SK-N-SH (cell line): ENCODE results near the gene PIN1.

Experiments used
- CTCF ChIP-seq: fragments of 200-600 bp; sonication (generic); IDR thresholded peaks from 2 replicates; pipeline ENCODE4 v1.6.1; 2017; ENCODE audit warnings: antibody characterized with exemption, mild to moderate bottlenecking, moderate library complexity
- EZH2phosphoT487 ChIP-seq: fragments of 200-600 bp; sonication (generic); IDR thresholded peaks from 2 replicates; pipeline ENCODE4 v1.6.1; 2017; ENCODE audit warnings: low read depth, mixed run types, mild to moderate bottlenecking, antibody characterized with exemption, moderate library complexity, borderline replicate concordance
- FOXJ3 ChIP-seq: sonication (generic); formaldehyde crosslinking; IDR thresholded peaks from 2 replicates; pipeline ENCODE4 v1.5.1; 2020; ENCODE audit warnings: mild to moderate bottlenecking, missing genetic modification reagents
- FOXM1 ChIP-seq: IDR thresholded peaks from 2 replicates; pipeline ENCODE4 v1.4.0; 2012; ENCODE audit warnings: low read depth, mild to moderate bottlenecking
- JUND ChIP-seq: IDR thresholded peaks from 2 replicates; pipeline ENCODE4 v1.4.0; 2012
- POLR2AphosphoS5 ChIP-seq: IDR thresholded peaks from 2 replicates; pipeline ENCODE4 v1.6.1; 2012; ENCODE audit warnings: low read depth, low read length
- RAD21 ChIP-seq: IDR thresholded peaks from 2 replicates; pipeline ENCODE4 v1.6.1; 2012; ENCODE audit warnings: mild to moderate bottlenecking, low read length
- RFX5 ChIP-seq: IDR thresholded peaks from 2 replicates; pipeline ENCODE4 v1.6.1; 2012; ENCODE audit warnings: mild to moderate bottlenecking, improper control_type of control experiment, low read length
- RXRA ChIP-seq: IDR thresholded peaks from 2 replicates; pipeline ENCODE4 v1.4.0; 2012; ENCODE audit warnings: low read depth, mild to moderate bottlenecking, borderline replicate concordance
- SIN3A ChIP-seq: IDR thresholded peaks from 2 replicates; pipeline ENCODE4 v1.6.1; 2012; ENCODE audit warnings: low read depth, mild to moderate bottlenecking, low read length, moderate library complexity, borderline replicate concordance
- TAF1 ChIP-seq: IDR thresholded peaks from 2 replicates; pipeline ENCODE4 v1.6.1; 2012; ENCODE audit warnings: low read depth, mild to moderate bottlenecking, low read length, moderate library complexity, borderline replicate concordance
- TCF12 ChIP-seq: IDR thresholded peaks from 2 replicates; pipeline ENCODE4 v1.4.0; 2012

- no peak for TF ChIP-seq RAD21
- TF ChIP-seq RXRA, result no peak
- no peak for TF ChIP-seq RFX5
- no peak for TF ChIP-seq FOXM1
- no peak for TF ChIP-seq TAF1
- no peak for TF ChIP-seq CTCF
- no peak for TF ChIP-seq FOXJ3 (CRISPR knock-in tag)
- no peak for TF ChIP-seq POLR2AphosphoS5
- TF ChIP-seq EZH2phosphoT487, result no peak
- no peak for TF ChIP-seq TCF12
- TF ChIP-seq JUND, result no peak
- no peak for TF ChIP-seq SIN3A
Measured at GRCh38 chr19:9871626-9872338, 36.7 kb downstream of the PIN1 start.
